ENCODE data around the gene PAX8.

The PAX8 gene

GRCh38 chr2:113203901-113204519 lies 74.7 kb downstream of the PAX8 start:
- DNase-seq (ENCODE audit: low read depth in 2 of 2): peak; percentile 55 to 65

GRCh38 chr2:113203217-113203530 lies 75.5 kb downstream of the PAX8 start:
- DNase-seq (ENCODE audit: low read depth in 2 of 2): no peak

GRCh38 chr2:113202305-113203216 lies 76.2 kb downstream of the PAX8 start:
- no peak for DNase-seq (ENCODE audit: low read depth in 2 of 2)

- no peak for DNase-seq (ENCODE audit: low read depth in 2 of 2)
Measured at GRCh38 chr2:113201496-113202304, 77.0 kb downstream of the PAX8 start.

GRCh38 chr2:113200736-113201490 lies 77.8 kb downstream of the PAX8 start:
- no peak for DNase-seq (ENCODE audit: low read depth in 2 of 2)

- no peak for DNase-seq (ENCODE audit: low read depth in 2 of 2)
Measured at GRCh38 chr2:113200236-113200635, 78.5 kb downstream of the PAX8 start.

GRCh38 chr2:113198790-113199612 lies 79.7 kb downstream of the PAX8 start:
- DNase-seq (ENCODE audit: low read depth in 2 of 2): peak; percentile 45 to 58

GRCh38 chr2:113198048-113198789 lies 80.5 kb downstream of the PAX8 start:
- DNase-seq (ENCODE audit: low read depth in 2 of 2): no peak

GRCh38 chr2:113197347-113198047 lies 81.2 kb downstream of the PAX8 start:
- no peak for DNase-seq (ENCODE audit: low read depth in 2 of 2)

- no peak for DNase-seq (ENCODE audit: low read depth in 2 of 2)
Measured at GRCh38 chr2:113196839-113197238, 81.9 kb downstream of the PAX8 start.

- DNase-seq (ENCODE audit: low read depth in 2 of 2): no peak
Measured at GRCh38 chr2:113195923-113196501, 82.7 kb downstream of the PAX8 start.

GRCh38 chr2:113192459-113193100 lies 86.1 kb downstream of the PAX8 start:
- no peak for DNase-seq (ENCODE audit: low read depth in 2 of 2)

- no peak for DNase-seq (ENCODE audit: low read depth in 2 of 2)
Measured at GRCh38 chr2:113190871-113191270, 87.8 kb downstream of the PAX8 start.

- no peak for DNase-seq (ENCODE audit: low read depth in 2 of 2)
Measured at GRCh38 chr2:113187771-113188170, 91.0 kb downstream of the PAX8 start.

- DNase-seq (ENCODE audit: low read depth in 2 of 2): no peak
Measured at GRCh38 chr2:113186433-113186796, 92.3 kb downstream of the PAX8 start.

GRCh38 chr2:113185664-113186432 lies 92.9 kb downstream of the PAX8 start:
- DNase-seq (ENCODE audit: low read depth in 2 of 2): no peak

- no peak for DNase-seq (ENCODE audit: low read depth in 2 of 2)
Measured at GRCh38 chr2:113184531-113185230, 94.0 kb downstream of the PAX8 start.

Measured in stimulated activated CD8-positive, alpha-beta memory T cell treated with anti-CD3 and anti-CD28 coated beads, Interleukin-7, amount 100 ng/mL, for 4 hours (primary cell).